A673 (cell line): ENCODE results near the gene FOSL1.

Experiments used
- CTCF ChIP-seq: fragments of 300-800, 200-600 bp; sonication (generic); conservative IDR thresholded peaks from 2 replicates; pipeline ENCODE4 v1.5.1; 2017; ENCODE audit warnings: low read depth, mild to moderate bottlenecking, antibody characterized with exemption, low read length, moderate library complexity, mixed read lengths
- EZH2 ChIP-seq: fragments of 200-600 bp; sonication (generic); IDR thresholded peaks from 2 replicates; pipeline ENCODE4 v1.6.1; 2017; ENCODE audit warnings: borderline replicate concordance, low read depth, mild to moderate bottlenecking, mixed read lengths, antibody characterized with exemption, low read length; ENCODE audit not compliant: poor library complexity, severe bottlenecking

DNA sequence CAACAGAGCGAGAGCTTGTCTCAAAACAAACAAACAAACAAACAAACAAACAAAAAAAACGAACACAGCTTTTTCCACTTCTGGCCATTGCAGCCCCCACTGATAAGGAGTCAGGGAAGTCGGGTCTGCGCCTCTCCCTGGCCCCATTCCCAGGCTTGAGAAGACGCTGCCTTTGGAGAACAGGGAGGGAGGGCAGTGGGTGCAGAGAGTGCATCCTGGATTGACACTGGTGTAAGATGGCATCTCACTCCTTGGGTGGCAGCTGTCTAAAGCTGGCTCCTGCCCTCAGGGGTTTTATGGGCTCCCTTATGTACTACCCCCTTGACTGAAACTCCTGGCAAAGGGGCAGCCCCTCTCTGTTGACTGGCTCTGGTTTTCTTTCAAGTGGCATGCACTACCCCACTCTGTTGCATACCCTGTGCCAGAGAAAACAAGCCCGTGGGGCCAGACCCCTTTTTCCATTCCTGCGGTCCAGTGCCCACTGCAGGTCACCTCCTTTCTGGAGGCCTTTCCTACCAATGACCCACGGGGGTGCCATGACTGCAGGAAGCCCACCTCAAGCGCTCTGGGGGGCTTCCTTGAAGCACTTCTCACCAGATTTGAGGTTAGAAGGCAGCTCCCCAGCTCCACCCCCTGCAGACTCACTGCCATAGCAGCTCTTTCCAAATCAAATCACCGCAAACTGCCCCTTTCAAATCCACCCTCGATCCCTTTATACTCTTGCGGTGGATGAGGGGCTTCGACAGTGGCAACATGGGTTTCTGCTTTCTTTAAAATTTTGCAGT, 31.8 kb upstream of the FOSL1 start:
- TF ChIP-seq CTCF (no peak), EZH2 (no peak)
